Measurements from ENCODE around the gene VARS2.

DNA sequence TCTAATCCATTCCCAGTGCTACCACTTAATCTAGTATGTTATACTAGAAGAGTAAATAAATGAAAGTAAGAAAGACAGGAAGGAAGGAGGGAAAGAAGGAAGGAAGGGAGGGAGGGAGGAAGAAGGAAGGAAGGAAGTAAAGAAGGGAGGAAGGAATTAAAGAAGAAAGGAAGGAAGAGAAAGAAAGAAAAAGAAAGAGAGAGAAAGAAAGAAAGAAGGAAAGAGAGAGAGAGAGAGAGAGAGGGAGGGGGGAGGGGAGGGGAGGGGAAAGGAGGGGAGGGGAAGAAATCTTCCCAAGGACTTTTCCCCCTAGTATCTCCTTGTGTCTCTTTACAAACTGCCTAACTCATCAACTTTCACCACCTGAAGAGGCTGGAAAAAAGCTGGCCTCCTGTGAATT, 48.7 kb downstream of the VARS2 start:
- TF ChIP-seq, protein P1, sequence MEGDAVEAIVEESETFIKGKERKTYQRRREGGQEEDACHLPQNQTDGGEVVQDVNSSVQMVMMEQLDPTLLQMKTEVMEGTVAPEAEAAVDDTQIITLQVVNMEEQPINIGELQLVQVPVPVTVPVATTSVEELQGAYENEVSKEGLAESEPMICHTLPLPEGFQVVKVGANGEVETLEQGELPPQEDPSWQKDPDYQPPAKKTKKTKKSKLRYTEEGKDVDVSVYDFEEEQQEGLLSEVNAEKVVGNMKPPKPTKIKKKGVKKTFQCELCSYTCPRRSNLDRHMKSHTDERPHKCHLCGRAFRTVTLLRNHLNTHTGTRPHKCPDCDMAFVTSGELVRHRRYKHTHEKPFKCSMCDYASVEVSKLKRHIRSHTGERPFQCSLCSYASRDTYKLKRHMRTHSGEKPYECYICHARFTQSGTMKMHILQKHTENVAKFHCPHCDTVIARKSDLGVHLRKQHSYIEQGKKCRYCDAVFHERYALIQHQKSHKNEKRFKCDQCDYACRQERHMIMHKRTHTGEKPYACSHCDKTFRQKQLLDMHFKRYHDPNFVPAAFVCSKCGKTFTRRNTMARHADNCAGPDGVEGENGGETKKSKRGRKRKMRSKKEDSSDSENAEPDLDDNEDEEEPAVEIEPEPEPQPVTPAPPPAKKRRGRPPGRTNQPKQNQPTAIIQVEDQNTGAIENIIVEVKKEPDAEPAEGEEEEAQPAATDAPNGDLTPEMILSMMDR (IDR thresholded peaks at IDR 0.05; ENCODE audit: low read length) = no peak
- TF ChIP-seq EZH2phosphoT487 (IDR thresholded peaks at IDR 0.05; ENCODE audit: low read length) = no peak

Measured in MM.1S (cell line).